ENCODE measurements around the gene RHCG. TPM values are rescaled to one million over a fixed set of nuclear protein-coding genes. Genes with fewer than 3 reads are reported as not detected.

Gene RHCG
- total and polyA plus RNA-seq, 2 of the 4 experiments (the other 2 are of a cell fraction) = not detected

DNA sequence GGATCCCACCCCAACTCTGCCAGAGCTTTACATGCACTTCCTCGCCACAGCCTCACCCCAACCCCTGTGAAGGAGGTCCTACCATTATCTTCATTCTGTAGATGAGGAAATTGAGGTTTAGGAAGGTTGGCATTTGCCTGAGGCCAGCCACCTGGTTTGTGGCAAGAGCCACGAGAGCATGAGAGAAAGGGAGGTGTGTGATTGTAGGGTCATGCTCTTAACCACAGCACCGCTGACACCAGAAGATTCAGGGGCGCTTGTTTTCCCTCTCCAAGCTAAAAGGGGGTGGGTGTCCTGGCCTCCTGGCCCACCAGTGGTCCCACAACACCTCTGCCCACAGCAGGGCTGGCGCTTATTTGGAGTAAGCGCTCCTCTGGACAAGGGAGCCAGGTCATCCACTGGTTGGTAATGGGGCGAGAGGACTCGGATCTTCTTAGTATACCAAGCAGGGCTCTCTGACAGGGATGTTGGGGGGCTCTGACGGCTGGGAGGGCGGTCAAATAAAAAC, 691 bp downstream of the RHCG start:
- no peak overlapping the region for H4K8ac ChIP-seq (ENCODE audit: low read depth in 2 of 2, low read length in 2 of 2)
- H3K14ac ChIP-seq (replicated peaks; ENCODE audit: low read depth, low read length) = no peak overlapping the region
- H3K9me1 ChIP-seq (ENCODE audit: insufficient read depth, low read length) = no peaks in the 10 kb centered on the region
- no peak overlapping the region for H4K5ac ChIP-seq (ENCODE audit: low read depth, low read length)
- no peaks in the 10 kb centered on the region for H3K9me3 ChIP-seq (ENCODE audit: control insufficient read depth, insufficient read depth, low read length)
- no peaks in the 10 kb centered on the region for H3K79me1 ChIP-seq (ENCODE audit: low read depth in 1 of 2, low read length in 2 of 2)
- H2AK9ac ChIP-seq (replicated peaks; ENCODE audit: low read depth, low read length, poor library complexity) = no peak overlapping the region
- H3K18ac ChIP-seq (ENCODE audit: low read depth, low read length) = no peak overlapping the region
- H4K91ac ChIP-seq (ENCODE audit: insufficient read depth, low read depth, low read length) = no peak overlapping the region
- no peak overlapping the region for H3K4me3 ChIP-seq (ENCODE audit: insufficient read depth, low read depth, low read length)
- dilution Hi-C loops (cut with HindIII; ENCODE audit: low sequenced_read_pairs, unreplicated experiment) (no loop called here), intact Hi-C loops (cut with micrococcal nuclease) (loop anchor here (1.0 kb wide), 1 partner anchor 61 kb away; no protein-coding TSS in a partner anchor), in situ Hi-C loops (cut with MboI; ENCODE audit: low sequenced_read_pairs) (no loop called here)
- BruUV-seq (replicated peaks) = no TSS peak
- H2BK15ac ChIP-seq (ENCODE audit: low read depth, low read length) = no peak overlapping the region
- ChIA-PET CTCF (no interaction called here), POLR2A (ENCODE audit: unreplicated experiment) (no interaction called here)
- DNase-seq (no peak), ATAC-seq (ENCODE audit: low read depth) (no peak)
- H2BK20ac ChIP-seq (ENCODE audit: low read depth, low read length) = no peak overlapping the region
- H3K36me3 ChIP-seq (ENCODE audit: control insufficient read depth, insufficient read depth, low read length) = no peaks in the 10 kb centered on the region
- H3K9ac ChIP-seq (ENCODE audit: low read depth, low read length) = no peak overlapping the region
- no peak overlapping the region for H2AFZ ChIP-seq (replicated peaks; ENCODE audit: low read length, poor library complexity)
- no peak overlapping the region for H3K4ac ChIP-seq (ENCODE audit: low read depth, low read length)
- WGBS, 2 experiments (ENCODE audit: extremely low coverage in 2 of 2, insufficient read length in 1 of 2) = no CpG with 5 or more reads among the region's 10 CpGs
- H3K23ac ChIP-seq (ENCODE audit: low read depth, low read length) = no peak overlapping the region
- TF ChIP-seq RCOR1 (IDR thresholded peaks at IDR 0.05; ENCODE audit: insufficient replicate concordance, low read length) (no peak), RFX5 (IDR thresholded peaks at IDR 0.05; ENCODE audit: low read depth, low read length) (no peak), FOS (IDR thresholded peaks at IDR 0.05; ENCODE audit: low read depth, low read length) (no peak), CEBPB (IDR thresholded peaks at IDR 0.05; ENCODE audit: low read depth, low read length) (no peak), BHLHE40 (IDR thresholded peaks at IDR 0.05; ENCODE audit: low read depth, low read length) (no peak), MAFK (IDR thresholded peaks at IDR 0.05; ENCODE audit: low read depth, low read length) (no peak), NFE2L2 (IDR thresholded peaks at IDR 0.05; ENCODE audit: low read depth, low read length) (no peak)
- TF ChIP-seq, protein P1, sequence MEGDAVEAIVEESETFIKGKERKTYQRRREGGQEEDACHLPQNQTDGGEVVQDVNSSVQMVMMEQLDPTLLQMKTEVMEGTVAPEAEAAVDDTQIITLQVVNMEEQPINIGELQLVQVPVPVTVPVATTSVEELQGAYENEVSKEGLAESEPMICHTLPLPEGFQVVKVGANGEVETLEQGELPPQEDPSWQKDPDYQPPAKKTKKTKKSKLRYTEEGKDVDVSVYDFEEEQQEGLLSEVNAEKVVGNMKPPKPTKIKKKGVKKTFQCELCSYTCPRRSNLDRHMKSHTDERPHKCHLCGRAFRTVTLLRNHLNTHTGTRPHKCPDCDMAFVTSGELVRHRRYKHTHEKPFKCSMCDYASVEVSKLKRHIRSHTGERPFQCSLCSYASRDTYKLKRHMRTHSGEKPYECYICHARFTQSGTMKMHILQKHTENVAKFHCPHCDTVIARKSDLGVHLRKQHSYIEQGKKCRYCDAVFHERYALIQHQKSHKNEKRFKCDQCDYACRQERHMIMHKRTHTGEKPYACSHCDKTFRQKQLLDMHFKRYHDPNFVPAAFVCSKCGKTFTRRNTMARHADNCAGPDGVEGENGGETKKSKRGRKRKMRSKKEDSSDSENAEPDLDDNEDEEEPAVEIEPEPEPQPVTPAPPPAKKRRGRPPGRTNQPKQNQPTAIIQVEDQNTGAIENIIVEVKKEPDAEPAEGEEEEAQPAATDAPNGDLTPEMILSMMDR (conservative IDR thresholded peaks at IDR 0.05; ENCODE audit: low read depth, low read length) = no peak
- TF ChIP-seq, protein P2, sequence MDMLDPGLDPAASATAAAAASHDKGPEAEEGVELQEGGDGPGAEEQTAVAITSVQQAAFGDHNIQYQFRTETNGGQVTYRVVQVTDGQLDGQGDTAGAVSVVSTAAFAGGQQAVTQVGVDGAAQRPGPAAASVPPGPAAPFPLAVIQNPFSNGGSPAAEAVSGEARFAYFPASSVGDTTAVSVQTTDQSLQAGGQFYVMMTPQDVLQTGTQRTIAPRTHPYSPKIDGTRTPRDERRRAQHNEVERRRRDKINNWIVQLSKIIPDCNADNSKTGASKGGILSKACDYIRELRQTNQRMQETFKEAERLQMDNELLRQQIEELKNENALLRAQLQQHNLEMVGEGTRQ (IDR thresholded peaks at IDR 0.05; ENCODE audit: low read depth, low read length) = no peak
- H3K4me1 ChIP-seq (ENCODE audit: control insufficient read depth, insufficient read depth, low read length) = no peaks in the 10 kb centered on the region
- no peak overlapping the region for H3K27ac ChIP-seq (ENCODE audit: insufficient read depth, low read length)
- H3K56ac ChIP-seq (ENCODE audit: extremely low read depth, insufficient read depth, low read length) = no peak overlapping the region
- H2BK5ac ChIP-seq (ENCODE audit: low read depth, low read length, poor library complexity, severe bottlenecking) = no peak overlapping the region
- peaks cover 53% of the 10 kb centered on the region for H3K27me3 ChIP-seq (ENCODE audit: control insufficient read depth, insufficient read depth, low read length)
- no peaks in the 10 kb centered on the region for H4K20me1 ChIP-seq (ENCODE audit: insufficient read depth, low read length)
- H3K4me2 ChIP-seq (ENCODE audit: low read depth, low read length) = no peak overlapping the region
- H2BK120ac ChIP-seq (ENCODE audit: low read depth, low read length) = no peak overlapping the region
- H2AK5ac ChIP-seq (ENCODE audit: low read depth, low read length) = no peak overlapping the region
